K562 (cell line): ENCODE measurements around the gene CHN2. TPM values are rescaled to one million over a fixed set of nuclear protein-coding genes. Genes with fewer than 3 reads are reported as not detected.

Experiments
- ATAC-seq: fragments of 200-7000 bp; cut with Tn5 transposase; 3 replicates; pipeline ENCODE4 v1.9.1; 2020; ENCODE audit warnings: moderate library complexity
- BruUV-seq: library from RNA; stranded (reverse); fragments of 400-500 nt; replicated peaks from 2 replicates; lab custom pipeline; 2021; lab: Mats Ljungman, UMichigan
- CTCF ChIA-PET: fragments of 300-600 bp; formaldehyde crosslinking; extraction: SDS; loops from one replicate; lab custom pipeline; 2021; ENCODE audit warnings: low intra/inter-chr PET ratio; lab: Yijun Ruan, JAX
- POLR2A ChIA-PET: fragments of 300-600, 350-650 bp; sonication (Branson Sonifier 250); formaldehyde crosslinking; extraction: SDS; loops from one replicate; lab custom pipeline; 2021; ENCODE audit warnings: antibody characterized with exemption, inconsistent platforms; lab: Yijun Ruan, JAX
- DNase-seq, 4 experiments: peaks; one replicate each; pipeline versions ENCODE4 v3.0.0 to v3.0.0-alpha.2; 2011 to 2018; ENCODE audit warnings: low spot score in 3 of 4, mixed read lengths in 3 of 4; ENCODE audit errors: extremely low read depth in 1 of 4
- FAIRE-seq: peaks from 2 replicates; lab custom pipeline; 2011; peaks lifted over from hg19 to GRCh38; lab: Jason Lieb, UNC
- H2AFZ ChIP-seq: 2 replicates; pipeline ENCODE4 v1.6.0; 2011; ENCODE audit warnings: low read depth, low read length, control low read depth, inconsistent platforms
- H3K27ac ChIP-seq: fragments of 200-600 bp; 3 replicates; pipeline ENCODE4 v1.8.0; 2011; ENCODE audit warnings: low read depth, mild to moderate bottlenecking, control low read depth, inconsistent platforms, low read length, moderate library complexity, mixed read lengths; ENCODE audit errors: extremely low read depth
- H3K27me3 ChIP-seq, 2 experiments: fragments of 300-600 bp in 1 of 2; 2 replicates in 1 of 2; 3 replicates in 1 of 2; pipeline versions ENCODE4 v1.6.0 to v1.8.0; 2011; ENCODE audit warnings: inconsistent platforms in 2 of 2, low read length in 2 of 2, mild to moderate bottlenecking in 1 of 2, mixed read lengths in 1 of 2, moderate library complexity in 1 of 2; ENCODE audit not compliant: control insufficient read depth in 2 of 2, insufficient read depth in 2 of 2
- H3K36me3 ChIP-seq: fragments of 300-600 bp; 3 replicates; pipeline ENCODE4 v1.8.0; 2011; ENCODE audit warnings: mild to moderate bottlenecking, low read length, inconsistent platforms; ENCODE audit not compliant: control insufficient read depth, insufficient read depth
- H3K4me1 ChIP-seq, 2 experiments: fragments of 200-600 bp in 1 of 2; replicated peaks in 1 of 2; 2 replicates in 1 of 2; 3 replicates in 1 of 2; pipeline versions ENCODE4 v1.5.1 to v1.8.0; 2011; ENCODE audit warnings: inconsistent platforms in 2 of 2, low read length in 2 of 2, mild to moderate bottlenecking in 1 of 2, mixed read lengths in 1 of 2, moderate library complexity in 1 of 2; ENCODE audit not compliant: control insufficient read depth in 2 of 2, insufficient read depth in 2 of 2
- H3K4me2 ChIP-seq: 2 replicates; pipeline ENCODE4 v1.6.1; 2011; ENCODE audit warnings: low read length, control low read depth, inconsistent platforms, mixed read lengths; ENCODE audit not compliant: insufficient read depth
- H3K4me3 ChIP-seq: fragments of 200-600 bp; sonication (generic), shearing (Covaris generic); 2 replicates; pipeline ENCODE4 v1.5.1; 2016; ENCODE audit warnings: control low read depth, inconsistent platforms
- H3K79me2 ChIP-seq: fragments of 200-600 bp; 3 replicates; pipeline ENCODE4 v1.8.0; 2011; ENCODE audit warnings: low read length, inconsistent platforms; ENCODE audit not compliant: control insufficient read depth, insufficient read depth
- H3K9ac ChIP-seq, 2 experiments: 2 replicates each; pipeline versions ENCODE4 v1.6.0 to v1.6.1; 2011; ENCODE audit warnings: low read depth in 2 of 2, low read length in 2 of 2, control low read depth in 1 of 2, inconsistent platforms in 1 of 2, mild to moderate bottlenecking in 1 of 2, mixed read lengths in 1 of 2; ENCODE audit not compliant: insufficient read depth in 1 of 2
- H3K9me1 ChIP-seq: one replicate; pipeline ENCODE4 v1.6.0; 2011; ENCODE audit warnings: inconsistent platforms, mild to moderate bottlenecking, low read length, moderate library complexity; ENCODE audit not compliant: control insufficient read depth, insufficient read depth
- H3K9me3 ChIP-seq: replicated peaks from 2 replicates; pipeline ENCODE4 v1.5.1; 2011; ENCODE audit warnings: low read depth, low read length, inconsistent platforms; ENCODE audit not compliant: control insufficient read depth, insufficient read depth
- H4K20me1 ChIP-seq: replicated peaks from 2 replicates; pipeline ENCODE4 v1.6.1; 2011; ENCODE audit warnings: low read length, inconsistent platforms, mixed read lengths; ENCODE audit not compliant: control insufficient read depth, insufficient read depth
- ATF2 ChIP-seq: sonication (generic); formaldehyde crosslinking; IDR thresholded peaks from 2 replicates; pipeline ENCODE4 v1.8.1; 2022; ENCODE audit warnings: missing genetic modification reagents
- BRF1 ChIP-seq: IDR thresholded peaks from 3 replicates; pipeline ENCODE4 v1.6.1; 2011; ENCODE audit warnings: borderline replicate concordance, mild to moderate bottlenecking; ENCODE audit not compliant: insufficient read length; ENCODE audit errors: extremely low read depth
- CTCF ChIP-seq, 3 experiments: IDR thresholded peaks in 2 of 3; conservative IDR thresholded peaks in 1 of 3; 2 replicates each; pipeline ENCODE4 v1.5.1; 2011 to 2012; ENCODE audit warnings: low read length in 3 of 3, mild to moderate bottlenecking in 3 of 3, control low read depth in 2 of 3, improper control_type of control experiment in 1 of 3, inconsistent platforms in 1 of 3, low read depth in 1 of 3, mixed read lengths in 1 of 3, moderate library complexity in 1 of 3; ENCODE audit not compliant: insufficient read depth in 2 of 3
- E2F8 ChIP-seq: fragments of 450-650 bp; IDR thresholded peaks from 2 replicates; pipeline ENCODE4 v1.7.1; 2018; ENCODE audit warnings: mild to moderate bottlenecking, low read depth; ENCODE audit not compliant: partially characterized antibody
- FIP1L1 ChIP-seq: fragments of 200-400 bp; formaldehyde crosslinking; IDR thresholded peaks from 2 replicates; pipeline ENCODE4 v1.6.1; 2018; ENCODE audit warnings: mild to moderate bottlenecking, low read depth, low read length; ENCODE audit not compliant: poor library complexity, severe bottlenecking
- GABPB2 ChIP-seq: fragments of 250-450 bp; sonication (Bioruptor Pico); conservative IDR thresholded peaks from 2 replicates; pipeline ENCODE4 v1.5.1; 2021; ENCODE audit warnings: mild to moderate bottlenecking
- HMGXB4 ChIP-seq: sonication (generic); formaldehyde crosslinking; IDR thresholded peaks from 2 replicates; pipeline ENCODE4 v1.8.1; 2023; ENCODE audit warnings: mild to moderate bottlenecking, missing genetic modification reagents
- MXI1 ChIP-seq: IDR thresholded peaks from 2 replicates; pipeline ENCODE4 v1.6.1; 2011; ENCODE audit warnings: low read depth, mild to moderate bottlenecking, improper control_type of control experiment, low read length
- POU5F1 ChIP-seq: fragments of 150-350 bp; IDR thresholded peaks from 2 replicates; pipeline ENCODE4 v1.6.1; 2014; ENCODE audit warnings: borderline replicate concordance, low read length, low read depth, mild to moderate bottlenecking; ENCODE audit not compliant: partially characterized antibody
- PTBP1 ChIP-seq: fragments of 200-400 bp; formaldehyde crosslinking; IDR thresholded peaks from 2 replicates; pipeline ENCODE4 v1.6.1; 2017; ENCODE audit warnings: low read depth, low read length
- SLC30A9 ChIP-seq: fragments of 250-450 bp; sonication (Bioruptor Pico); IDR thresholded peaks from 2 replicates; pipeline ENCODE4 v1.8.0; 2022; ENCODE audit warnings: mild to moderate bottlenecking, moderate library complexity
- ZNF232 ChIP-seq: sonication (generic); formaldehyde crosslinking; IDR thresholded peaks from 2 replicates; pipeline ENCODE4 v1.8.0; 2022; ENCODE audit warnings: mild to moderate bottlenecking, missing genetic modification reagents
- ZNF445 ChIP-seq: fragments of 250-450 bp; sonication (Bioruptor Pico); IDR thresholded peaks from 2 replicates; pipeline ENCODE4 v1.4.0; 2020; ENCODE audit warnings: low read depth, mild to moderate bottlenecking, moderate library complexity
- WGBS: fragments of 100-300 bp; shearing (Covaris generic); methylation state at CpG from one replicate; pipeline ENCODE4 v1.1.6; 2016; ENCODE audit warnings: low coverage, mixed read lengths; ENCODE audit not compliant: insufficient coverage; ENCODE audit errors: missing lambda C conversion rate; 5-methylcytosine and 5-hydroxymethylcytosine counted together
- in situ Hi-C: fragments of 300-500 bp; cut with MboI; formaldehyde crosslinking; loops from 4 replicates; pipeline ENCODE4 v1.15.0; 2018; ENCODE audit warnings: inconsistent platforms, mixed read lengths
- intact Hi-C: fragments of 100-400 bp; cut with micrococcal nuclease; formaldehyde crosslinking; loops from 2 replicates; pipeline ENCODE4 v1.14.2; 2022
- polyA plus RNA-seq, 8 experiments: library from polyadenylated mRNA; depleted of rRNA in 4 of 8; stranded (reverse) in 5 of 8; unstranded in 3 of 8; fragments of >200 nt; fragmentation: Nextera tagmentation in 2 of 8; fragmentation: Illumina TruSeq in 1 of 8; extraction: Ambion mirVana in 2 of 8; extraction: Trizol in 1 of 8; gene quantifications; 2 replicates each; pipeline versions ENCODE4 v1.2.1 to v1.2.3, GENCODE V29; 2011 to 2014; ENCODE audit warnings: inconsistent platforms in 1 of 8, missing spikeins in 1 of 8
- total RNA-seq, 7 experiments: library from RNA; depleted of rRNA in 6 of 7; stranded (reverse); fragments of >200 nt in 6 of 7; fragmentation: Illumina TruSeq in 2 of 7; extraction: Trizol in 2 of 7; gene quantifications; 2 replicates each; pipeline versions ENCODE4 v1.2.1 to v1.2.3, GENCODE V29; 2011 to 2021; ENCODE audit warnings: low replicate concordance in 1 of 7

The CHN2 gene
- total and polyA plus RNA-seq, 9 of the 15 experiments (the other 6 are each of a cell fraction or from before 2014, with no cell fraction given): 0.12 to 2.1 (median 0.31) TPM; not detected in 1

- Histone ChIP-seq H3K36me3 (no peaks in the 10 kb centered on the region), H3K27me3 (no peaks in the 10 kb centered on the region; a peak in 1 of 5 replicates), H3K79me2 (no peaks in the 10 kb centered on the region), H4K20me1 (no peaks in the 10 kb centered on the region), H3K4me1 (no peaks in the 10 kb centered on the region; a peak in 1 of 5 replicates), H3K27ac (no peak overlapping the region), H3K9me1 (no peaks in the 10 kb centered on the region), H3K9me3 (no peaks in the 10 kb centered on the region), H3K9ac (no peak overlapping the region), H2AFZ (no peak overlapping the region), H3K4me2 (no peak overlapping the region), H3K4me3 (no peak overlapping the region)
- FAIRE-seq (no peak), ATAC-seq (no peak), DNase-seq (no peak)
- intact Hi-C loops (no loop called here), in situ Hi-C loops (no loop called here)
- 6% methylated on average over 2 of the region's 2 CpGs for WGBS
- no TSS peak for BruUV-seq
- POLR2A ChIA-PET: no interaction called here
- CTCF ChIA-PET: interaction anchor here (0.6 kb wide), 1 partner anchor 105 kb away, joined by 3 read pairs; no protein-coding TSS in a partner anchor
- TF ChIP-seq ATF2: no peak
- TF ChIP-seq BRF1: no peak
- no peak for TF ChIP-seq CTCF (IDR thresholded peaks at IDR 0.05 in 2 of 3, conservative IDR thresholded peaks at IDR 0.05 in 1 of 3; ENCODE audit: insufficient read depth in 2 of 3, low read depth in 1 of 3, low read length in 3 of 3)
- no peak for TF ChIP-seq SLC30A9 (CRISPR knock-in tag)
- no peak for TF ChIP-seq E2F8
- TF ChIP-seq ZNF445 (CRISPR knock-in tag): no peak
- TF ChIP-seq ZNF232: no peak
- no peak for TF ChIP-seq FIP1L1
- no peak for TF ChIP-seq HMGXB4 (CRISPR knock-in tag)
- no peak for TF ChIP-seq PTBP1
- TF ChIP-seq GABPB2 (CRISPR knock-in tag): no peak
- no peak for TF ChIP-seq MXI1
- no peak for TF ChIP-seq POU5F1
Measured at GRCh38 chr7:29229066-29229465, 34.5 kb downstream of the CHN2 start.
